ENCODE data around the gene PDE2A. TPM values are rescaled to one million over a fixed set of nuclear protein-coding genes. Genes with fewer than 3 reads are reported as not detected.

Gene PDE2A
- total RNA-seq, 1 donor from 2014 or later = 3.0 TPM

GRCh38 chr11:72582206-72583176 lies 91.7 kb downstream of the PDE2A start:
- DNase-seq (ENCODE audit: low read depth, low spot score) = no peak
- TF ChIP-seq CTCF (conservative IDR thresholded peaks at IDR 0.05) = no peak
- peaks cover 68% of the 10 kb centered on the region for H3K27me3 Mint-ChIP-seq (ENCODE audit: low read depth)
- no peaks in the 10 kb centered on the region for H3K9me3 Mint-ChIP-seq
- H3K4me3 Mint-ChIP-seq = no peak overlapping the region
- no peak overlapping the region for H3K27ac Mint-ChIP-seq (ENCODE audit: unreplicated experiment)
- H3K36me3 Mint-ChIP-seq (ENCODE audit: low read depth) = no peaks in the 10 kb centered on the region
- peaks cover 4% of the 10 kb centered on the region for H3K4me1 Mint-ChIP-seq

GRCh38 chr11:72581067-72581466 lies 93.2 kb downstream of the PDE2A start:
- peaks cover 53% of the 10 kb centered on the region for H3K27me3 Mint-ChIP-seq (ENCODE audit: low read depth)

GRCh38 chr11:72580642-72580950 lies 93.6 kb downstream of the PDE2A start:
- DNase-seq (ENCODE audit: low read depth, low spot score) = no peak
- Mint-ChIP-seq H3K36me3 (ENCODE audit: low read depth) (no peaks in the 10 kb centered on the region), H3K4me3 (no peak overlapping the region), H3K4me1 (peaks cover 1% of the 10 kb centered on the region), H3K27ac (ENCODE audit: unreplicated experiment) (no peak overlapping the region), H3K27me3 (ENCODE audit: low read depth) (peaks cover 49% of the 10 kb centered on the region), H3K9me3 (no peaks in the 10 kb centered on the region)
- no peak for TF ChIP-seq CTCF (conservative IDR thresholded peaks at IDR 0.05)

More at GRCh38 chr11:72581067-72581466, 93.2 kb downstream of the PDE2A start:
- Mint-ChIP-seq H3K4me1 (peaks cover 4% of the 10 kb centered on the region), H3K4me3 (no peak overlapping the region), H3K27ac (ENCODE audit: unreplicated experiment) (no peak overlapping the region), H3K36me3 (ENCODE audit: low read depth) (no peaks in the 10 kb centered on the region), H3K9me3 (no peaks in the 10 kb centered on the region)
- TF ChIP-seq CTCF (conservative IDR thresholded peaks at IDR 0.05) = no peak
- no peak for DNase-seq (ENCODE audit: low read depth, low spot score)

GRCh38 chr11:72579816-72580641 lies 94.2 kb downstream of the PDE2A start:
- peaks cover 43% of the 10 kb centered on the region for H3K27me3 Mint-ChIP-seq (ENCODE audit: low read depth)
- no peaks in the 10 kb centered on the region for H3K9me3 Mint-ChIP-seq
- DNase-seq (ENCODE audit: low read depth, low spot score) = no peak
- H3K27ac Mint-ChIP-seq (ENCODE audit: unreplicated experiment) = no peak overlapping the region
- peaks cover 3% of the 10 kb centered on the region for H3K4me1 Mint-ChIP-seq
- H3K36me3 Mint-ChIP-seq (ENCODE audit: low read depth) = no peaks in the 10 kb centered on the region
- no peak for TF ChIP-seq CTCF (conservative IDR thresholded peaks at IDR 0.05)
- H3K4me3 Mint-ChIP-seq = no peak overlapping the region

GRCh38 chr11:72578991-72579815 lies 95.0 kb downstream of the PDE2A start:
- H3K27me3 Mint-ChIP-seq (ENCODE audit: low read depth) = peaks cover 36% of the 10 kb centered on the region
- no peak overlapping the region for H3K4me3 Mint-ChIP-seq
- H3K9me3 Mint-ChIP-seq = no peaks in the 10 kb centered on the region
- no peak for TF ChIP-seq CTCF (conservative IDR thresholded peaks at IDR 0.05)
- peaks cover 11% of the 10 kb centered on the region for H3K4me1 Mint-ChIP-seq
- H3K27ac Mint-ChIP-seq (ENCODE audit: unreplicated experiment) = no peak overlapping the region
- no peak for DNase-seq (ENCODE audit: low read depth, low spot score)
- no peaks in the 10 kb centered on the region for H3K36me3 Mint-ChIP-seq (ENCODE audit: low read depth)
